Smooth muscle cell (in vitro differentiated cells): ENCODE data around the gene FASTKD3. TPM values are rescaled to one million over a fixed set of nuclear protein-coding genes. Genes with fewer than 3 reads are reported as not detected.

Experiments
- DNase-seq: peaks from one replicate; lab custom pipeline; 2025; ENCODE audit not compliant: unreplicated experiment; lab: John Stamatoyannopoulos, UW
- H2AFZ ChIP-seq: fragments of 200-600 bp; sonication (generic); 2 replicates; pipeline ENCODE4 v1.6.0; 2016; ENCODE audit warnings: antibody characterized with exemption, low read depth, mild to moderate bottlenecking
- H3F3A ChIP-seq: fragments of 200-600 bp; sonication (generic); 2 replicates; pipeline ENCODE4 v1.6.0; 2017; ENCODE audit warnings: antibody characterized with exemption, low read depth
- H3K27ac ChIP-seq: fragments of 200-600 bp; sonication (generic); 2 replicates; pipeline ENCODE4 v1.5.1; 2016; ENCODE audit warnings: low read depth, mild to moderate bottlenecking
- H3K27me3 ChIP-seq: fragments of 200-600 bp; sonication (generic); 2 replicates; pipeline ENCODE4 v1.6.1; 2016; ENCODE audit warnings: low read depth, mild to moderate bottlenecking
- H3K36me3 ChIP-seq: fragments of 200-600 bp; sonication (generic); 2 replicates; pipeline ENCODE4 v1.5.1; 2016; ENCODE audit warnings: low read depth
- H3K4me1 ChIP-seq: fragments of 200-600 bp; sonication (generic); 2 replicates; pipeline ENCODE4 v1.5.1; 2016; ENCODE audit warnings: low read depth
- H3K4me2 ChIP-seq: fragments of 200-600 bp; sonication (generic); 2 replicates; pipeline ENCODE4 v1.6.0; 2016; ENCODE audit warnings: mild to moderate bottlenecking
- H3K4me3 ChIP-seq: fragments of 200-600 bp; sonication (generic); 2 replicates; pipeline ENCODE4 v1.5.1; 2016; ENCODE audit warnings: mild to moderate bottlenecking
- H3K79me2 ChIP-seq: fragments of 200-600 bp; sonication (generic); 2 replicates; pipeline ENCODE4 v1.6.0; 2016; ENCODE audit warnings: low read depth, mild to moderate bottlenecking
- H3K9ac ChIP-seq: fragments of 200-600 bp; sonication (generic); 2 replicates; pipeline ENCODE4 v1.6.0; 2016; ENCODE audit warnings: low read depth
- H3K9me3 ChIP-seq: fragments of 200-600 bp; sonication (generic); replicated peaks from 2 replicates; pipeline ENCODE4 v1.5.1; 2016; ENCODE audit warnings: low read depth
- H4K20me1 ChIP-seq: fragments of 200-600 bp; sonication (generic); 2 replicates; pipeline ENCODE4 v1.6.0; 2016; ENCODE audit warnings: low read depth
- CTCF ChIP-seq: fragments of 200-600 bp; sonication (generic); IDR thresholded peaks from 2 replicates; pipeline ENCODE4 v1.5.1; 2017; ENCODE audit warnings: borderline replicate concordance, mild to moderate bottlenecking, antibody characterized with exemption; ENCODE audit not compliant: insufficient read depth, poor library complexity, severe bottlenecking
- WGBS: methylation state at CpG from one replicate; pipeline ENCODE4 v1.1.7; 2016; ENCODE audit warnings: low lambda C conversion rate; 5-methylcytosine and 5-hydroxymethylcytosine counted together
- polyA plus RNA-seq: library from polyadenylated mRNA; unstranded; fragments of >200 nt; fragmentation: Nextera tagmentation; extraction: Ambion mirVana; gene quantifications from 2 replicates; pipeline ENCODE4 v1.2.1, GENCODE V29; 2016
- total RNA-seq: library from RNA; depleted of rRNA; stranded (reverse); fragments of >200 nt; gene quantifications from 2 replicates; pipeline ENCODE4 v1.2.3, GENCODE V29; 2014

Gene FASTKD3
- total and polyA plus RNA-seq, 2 experiments from 2014 or later = 12.6 to 16.5 TPM

DNA sequence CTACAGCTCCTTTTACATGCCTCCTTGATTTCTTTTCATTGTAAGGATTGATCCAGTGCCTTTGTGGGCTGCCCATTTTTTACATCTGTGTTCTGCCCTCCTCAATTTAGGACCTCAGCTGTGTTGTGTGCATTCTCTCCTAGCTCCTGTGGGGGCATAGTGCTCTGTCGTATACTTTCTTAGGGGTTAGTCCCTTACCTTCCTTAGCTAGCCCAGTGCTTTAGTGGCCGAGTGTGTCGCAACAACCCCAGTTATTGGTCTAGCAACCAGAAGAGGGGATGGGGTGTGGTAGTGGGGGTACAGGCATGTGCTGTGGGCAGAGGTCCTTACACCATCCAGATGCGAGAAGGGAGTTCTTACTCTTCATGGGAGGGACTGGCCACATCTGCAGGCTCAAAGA is 12.3 kb upstream of the FASTKD3 start:
- no peaks in the 10 kb centered on the region for H3K4me1 ChIP-seq
- 95% methylated on average over 4 of the region's 4 CpGs for WGBS
- no peak overlapping the region for H3K4me3 ChIP-seq
- H3K36me3 ChIP-seq = peaks cover 10% of the 10 kb centered on the region
- no peak overlapping the region for H3K4me2 ChIP-seq
- H3F3A ChIP-seq = peaks cover 3% of the 10 kb centered on the region
- no peak overlapping the region for H3K9ac ChIP-seq
- H2AFZ ChIP-seq = no peak overlapping the region
- H3K9me3 ChIP-seq = no peaks in the 10 kb centered on the region
- no peaks in the 10 kb centered on the region for H3K27me3 ChIP-seq
- peaks cover 7% of the 10 kb centered on the region for H3K79me2 ChIP-seq
- peaks cover 33% of the 10 kb centered on the region for H4K20me1 ChIP-seq
- H3K27ac ChIP-seq = no peak overlapping the region
- no peak for TF ChIP-seq CTCF
- DNase-seq = no peak

- H3K4me2 ChIP-seq = no peak overlapping the region
- no peak for DNase-seq
Measured at GRCh38 chr5:7878381-7878873, 9.6 kb upstream of the FASTKD3 start.

DNA sequence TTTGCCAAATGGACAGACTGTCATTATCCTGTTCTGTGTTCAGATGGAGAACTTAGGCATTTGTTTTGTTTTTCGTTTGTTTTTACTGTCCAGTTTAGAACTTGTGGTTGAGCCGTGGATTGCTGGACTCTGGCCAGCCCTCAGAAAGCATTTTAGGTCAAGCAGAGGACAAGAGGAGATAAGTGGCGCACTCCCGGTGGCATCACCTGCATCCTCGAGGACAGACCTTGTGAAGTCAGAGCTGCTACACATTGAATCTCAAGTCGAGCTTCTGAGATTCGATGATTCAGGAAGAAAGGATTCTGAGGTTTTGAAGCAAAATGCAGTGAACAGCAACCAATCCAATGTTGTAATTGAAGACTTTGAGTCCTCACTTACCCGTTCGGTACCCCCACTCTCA is 9.0 kb upstream of the FASTKD3 start:
- Histone ChIP-seq H3K36me3 (peaks cover 14% of the 10 kb centered on the region), H3K27ac (peak overlapping the region; percentile 31), H3K4me2 (no peak overlapping the region), H2AFZ (no peak overlapping the region), H3F3A (peaks cover 3% of the 10 kb centered on the region), H3K4me1 (no peaks in the 10 kb centered on the region), H4K20me1 (peaks cover 54% of the 10 kb centered on the region), H3K9ac (no peak overlapping the region), H3K9me3 (no peaks in the 10 kb centered on the region), H3K27me3 (no peaks in the 10 kb centered on the region), H3K4me3 (no peak overlapping the region), H3K79me2 (peaks cover 34% of the 10 kb centered on the region)
- WGBS = 94% methylated on average over 9 of the region's 9 CpGs
- no peak for TF ChIP-seq CTCF
- no peak for DNase-seq

More at GRCh38 chr5:7878381-7878873, 9.6 kb upstream of the FASTKD3 start:
- peak overlapping the region; percentile 31 for H3K27ac ChIP-seq
- H3K27me3 ChIP-seq = no peaks in the 10 kb centered on the region
- peaks cover 49% of the 10 kb centered on the region for H4K20me1 ChIP-seq
- H3K36me3 ChIP-seq = peaks cover 18% of the 10 kb centered on the region
- H3K79me2 ChIP-seq = peaks cover 29% of the 10 kb centered on the region
- no peak for TF ChIP-seq CTCF
- no peak overlapping the region for H2AFZ ChIP-seq
- peaks cover 3% of the 10 kb centered on the region for H3F3A ChIP-seq
- H3K4me1 ChIP-seq = no peaks in the 10 kb centered on the region
- H3K9me3 ChIP-seq = no peaks in the 10 kb centered on the region
- H3K4me3 ChIP-seq = no peak overlapping the region
- H3K9ac ChIP-seq = no peak overlapping the region

DNA sequence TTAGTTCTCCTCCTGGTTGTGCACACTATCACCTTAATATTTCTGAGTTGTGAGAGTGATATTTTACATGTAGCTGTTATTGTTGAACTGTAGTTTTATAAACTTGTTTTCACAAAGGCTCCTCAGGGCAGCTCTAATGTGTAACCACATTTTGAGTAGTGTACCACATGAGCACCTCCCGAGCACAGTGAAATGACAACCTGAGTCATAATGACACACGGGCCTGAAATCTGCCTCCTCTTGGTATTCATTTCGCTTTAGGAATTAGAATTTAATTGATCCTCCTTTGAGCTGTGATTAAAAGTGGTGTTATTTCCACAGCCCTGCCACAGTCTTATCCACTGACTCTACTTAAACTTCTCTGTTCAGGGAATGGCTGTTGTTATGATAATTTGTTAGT is 8.0 kb upstream of the FASTKD3 start:
- whole genome bisulfite sequencing = 69% methylated on average over 3 of the region's 3 CpGs
- H3K27me3 ChIP-seq = no peaks in the 10 kb centered on the region
- H2AFZ ChIP-seq = no peak overlapping the region
- no peak for TF ChIP-seq CTCF
- H3K79me2 ChIP-seq = peaks cover 44% of the 10 kb centered on the region
- no peak overlapping the region for H3K4me3 ChIP-seq
- no peak for DNase-seq
- peak overlapping the region; percentile 15 for H3K27ac ChIP-seq
- H3K9ac ChIP-seq = no peak overlapping the region
- peaks cover 3% of the 10 kb centered on the region for H3F3A ChIP-seq
- H3K36me3 ChIP-seq = peaks cover 11% of the 10 kb centered on the region
- no peak overlapping the region for H3K4me2 ChIP-seq
- H4K20me1 ChIP-seq = peaks cover 64% of the 10 kb centered on the region
- no peaks in the 10 kb centered on the region for H3K4me1 ChIP-seq
- no peaks in the 10 kb centered on the region for H3K9me3 ChIP-seq
